ENCODE measurements around the gene FIGNL2.

DNA sequence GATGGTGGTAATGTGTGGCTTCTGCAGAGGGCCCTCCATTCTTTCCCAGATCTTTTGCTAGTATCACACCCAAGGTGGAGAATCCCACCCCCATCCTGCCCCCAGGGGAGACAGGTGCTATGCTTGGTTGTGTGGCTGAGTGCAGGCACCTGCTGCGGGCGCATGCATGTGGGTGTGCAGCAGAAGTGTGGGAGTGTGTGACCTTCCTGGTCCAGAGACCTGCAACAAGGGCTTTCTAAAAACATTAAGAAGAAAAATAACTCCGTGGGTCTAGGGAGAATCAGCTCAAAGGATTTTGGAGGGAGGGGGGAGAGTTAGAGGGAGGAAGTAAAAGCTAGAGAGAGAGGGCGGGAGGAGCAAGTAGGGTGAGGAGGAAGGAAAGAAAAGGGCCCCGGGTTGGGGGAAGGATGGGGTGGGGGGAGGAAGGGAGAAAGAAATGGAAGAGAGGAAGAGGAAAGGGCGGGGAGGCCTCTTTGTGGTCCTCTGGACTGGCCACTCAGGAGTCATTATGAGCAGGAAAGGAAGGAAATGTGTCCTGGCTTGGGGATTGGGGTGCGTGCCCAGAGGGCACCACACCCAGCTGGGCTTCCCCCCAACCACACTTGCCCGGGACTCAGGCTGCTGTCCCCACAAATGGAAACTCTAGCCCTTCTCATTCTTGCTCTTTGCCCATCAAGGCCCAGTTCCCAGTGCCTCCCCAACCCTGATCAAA, 3.1 kb upstream of the FIGNL2 start:
- TF ChIP-seq RAD21 (IDR thresholded peaks at IDR 0.05) (no peak), NR2F2 (IDR thresholded peaks at IDR 0.05) (no peak), GABPA (IDR thresholded peaks at IDR 0.05 in 1 of 2, conservative IDR thresholded peaks at IDR 0.05 in 1 of 2) (no peak), FOXA1 (IDR thresholded peaks at IDR 0.05) (no peak), RXRA (IDR thresholded peaks at IDR 0.05) (no peak), TAF1 (conservative IDR thresholded peaks at IDR 0.05) (no peak), SP1 (IDR thresholded peaks at IDR 0.05) (no peak), JUND (IDR thresholded peaks at IDR 0.05) (no peak), YY1 (IDR thresholded peaks at IDR 0.05) (no peak)
- TF ChIP-seq, protein P1, sequence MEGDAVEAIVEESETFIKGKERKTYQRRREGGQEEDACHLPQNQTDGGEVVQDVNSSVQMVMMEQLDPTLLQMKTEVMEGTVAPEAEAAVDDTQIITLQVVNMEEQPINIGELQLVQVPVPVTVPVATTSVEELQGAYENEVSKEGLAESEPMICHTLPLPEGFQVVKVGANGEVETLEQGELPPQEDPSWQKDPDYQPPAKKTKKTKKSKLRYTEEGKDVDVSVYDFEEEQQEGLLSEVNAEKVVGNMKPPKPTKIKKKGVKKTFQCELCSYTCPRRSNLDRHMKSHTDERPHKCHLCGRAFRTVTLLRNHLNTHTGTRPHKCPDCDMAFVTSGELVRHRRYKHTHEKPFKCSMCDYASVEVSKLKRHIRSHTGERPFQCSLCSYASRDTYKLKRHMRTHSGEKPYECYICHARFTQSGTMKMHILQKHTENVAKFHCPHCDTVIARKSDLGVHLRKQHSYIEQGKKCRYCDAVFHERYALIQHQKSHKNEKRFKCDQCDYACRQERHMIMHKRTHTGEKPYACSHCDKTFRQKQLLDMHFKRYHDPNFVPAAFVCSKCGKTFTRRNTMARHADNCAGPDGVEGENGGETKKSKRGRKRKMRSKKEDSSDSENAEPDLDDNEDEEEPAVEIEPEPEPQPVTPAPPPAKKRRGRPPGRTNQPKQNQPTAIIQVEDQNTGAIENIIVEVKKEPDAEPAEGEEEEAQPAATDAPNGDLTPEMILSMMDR (IDR thresholded peaks at IDR 0.05; ENCODE audit: low read depth, low read length, missing input control) = no peak
- TF ChIP-seq, protein P2, sequence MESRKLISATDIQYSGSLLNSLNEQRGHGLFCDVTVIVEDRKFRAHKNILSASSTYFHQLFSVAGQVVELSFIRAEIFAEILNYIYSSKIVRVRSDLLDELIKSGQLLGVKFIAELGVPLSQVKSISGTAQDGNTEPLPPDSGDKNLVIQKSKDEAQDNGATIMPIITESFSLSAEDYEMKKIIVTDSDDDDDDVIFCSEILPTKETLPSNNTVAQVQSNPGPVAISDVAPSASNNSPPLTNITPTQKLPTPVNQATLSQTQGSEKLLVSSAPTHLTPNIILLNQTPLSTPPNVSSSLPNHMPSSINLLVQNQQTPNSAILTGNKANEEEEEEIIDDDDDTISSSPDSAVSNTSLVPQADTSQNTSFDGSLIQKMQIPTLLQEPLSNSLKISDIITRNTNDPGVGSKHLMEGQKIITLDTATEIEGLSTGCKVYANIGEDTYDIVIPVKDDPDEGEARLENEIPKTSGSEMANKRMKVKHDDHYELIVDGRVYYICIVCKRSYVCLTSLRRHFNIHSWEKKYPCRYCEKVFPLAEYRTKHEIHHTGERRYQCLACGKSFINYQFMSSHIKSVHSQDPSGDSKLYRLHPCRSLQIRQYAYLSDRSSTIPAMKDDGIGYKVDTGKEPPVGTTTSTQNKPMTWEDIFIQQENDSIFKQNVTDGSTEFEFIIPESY (IDR thresholded peaks at IDR 0.05) = no peak
- TF ChIP-seq, protein P3, sequence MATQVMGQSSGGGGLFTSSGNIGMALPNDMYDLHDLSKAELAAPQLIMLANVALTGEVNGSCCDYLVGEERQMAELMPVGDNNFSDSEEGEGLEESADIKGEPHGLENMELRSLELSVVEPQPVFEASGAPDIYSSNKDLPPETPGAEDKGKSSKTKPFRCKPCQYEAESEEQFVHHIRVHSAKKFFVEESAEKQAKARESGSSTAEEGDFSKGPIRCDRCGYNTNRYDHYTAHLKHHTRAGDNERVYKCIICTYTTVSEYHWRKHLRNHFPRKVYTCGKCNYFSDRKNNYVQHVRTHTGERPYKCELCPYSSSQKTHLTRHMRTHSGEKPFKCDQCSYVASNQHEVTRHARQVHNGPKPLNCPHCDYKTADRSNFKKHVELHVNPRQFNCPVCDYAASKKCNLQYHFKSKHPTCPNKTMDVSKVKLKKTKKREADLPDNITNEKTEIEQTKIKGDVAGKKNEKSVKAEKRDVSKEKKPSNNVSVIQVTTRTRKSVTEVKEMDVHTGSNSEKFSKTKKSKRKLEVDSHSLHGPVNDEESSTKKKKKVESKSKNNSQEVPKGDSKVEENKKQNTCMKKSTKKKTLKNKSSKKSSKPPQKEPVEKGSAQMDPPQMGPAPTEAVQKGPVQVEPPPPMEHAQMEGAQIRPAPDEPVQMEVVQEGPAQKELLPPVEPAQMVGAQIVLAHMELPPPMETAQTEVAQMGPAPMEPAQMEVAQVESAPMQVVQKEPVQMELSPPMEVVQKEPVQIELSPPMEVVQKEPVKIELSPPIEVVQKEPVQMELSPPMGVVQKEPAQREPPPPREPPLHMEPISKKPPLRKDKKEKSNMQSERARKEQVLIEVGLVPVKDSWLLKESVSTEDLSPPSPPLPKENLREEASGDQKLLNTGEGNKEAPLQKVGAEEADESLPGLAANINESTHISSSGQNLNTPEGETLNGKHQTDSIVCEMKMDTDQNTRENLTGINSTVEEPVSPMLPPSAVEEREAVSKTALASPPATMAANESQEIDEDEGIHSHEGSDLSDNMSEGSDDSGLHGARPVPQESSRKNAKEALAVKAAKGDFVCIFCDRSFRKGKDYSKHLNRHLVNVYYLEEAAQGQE (IDR thresholded peaks at IDR 0.05) = no peak
- TF ChIP-seq, protein P4, sequence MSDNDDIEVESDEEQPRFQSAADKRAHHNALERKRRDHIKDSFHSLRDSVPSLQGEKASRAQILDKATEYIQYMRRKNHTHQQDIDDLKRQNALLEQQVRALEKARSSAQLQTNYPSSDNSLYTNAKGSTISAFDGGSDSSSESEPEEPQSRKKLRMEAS (IDR thresholded peaks at IDR 0.05) = no peak
